Pancreas (tissue), 10 donors: ENCODE measurements around the gene PDZD4. TPM values are rescaled to one million over a fixed set of nuclear protein-coding genes. Genes with fewer than 3 reads are reported as not detected.
A peak's percentile ranks its signal among the peaks of the same experiment; 100 is the strongest.

Experiments
- ATAC-seq, 4 donors: fragments of 200-7000 bp; cut with Tn5 transposase; one replicate each; pipeline versions ENCODE4 v1.8.0 to v1.9.1; 2020; ENCODE audit warnings: mild to moderate bottlenecking in 4 of 4, moderate library complexity in 4 of 4
- DNase-seq, 6 donors: peaks; one replicate each; pipeline ENCODE4 v3.0.0-alpha.2; 2020
- FAIRE-seq: peaks from 2 replicates; lab custom pipeline; 2012; peaks lifted over from hg19 to GRCh38; lab: Jason Lieb, UNC
- H3K27ac ChIP-seq, 4 donors: fragments of 200-600 bp; sonication (generic); 1 replicate in 3 of 4; 2 replicates in 1 of 4; pipeline versions ENCODE4 v1.5.0 to v1.8.0; 2020
- H3K27me3 ChIP-seq, 4 donors: fragments of 200-600 bp; one replicate each; pipeline ENCODE4 v1.8.0; 2021
- H3K36me3 ChIP-seq, 3 donors: fragments of 200-600 bp; sonication (generic) in 1 of 3; one replicate each; pipeline versions ENCODE4 v1.5.0 to v1.8.0; 2020 to 2021
- H3K4me1 ChIP-seq, 3 donors: fragments of 200-600 bp; one replicate each; pipeline ENCODE4 v1.8.0; 2021
- H3K4me3 ChIP-seq, 4 donors: fragments of 200-600 bp; sonication (generic) in 2 of 4; one replicate each; pipeline versions ENCODE4 v1.5.0 to v1.8.0; 2020 to 2021
- H3K9me3 ChIP-seq, 4 donors: fragments of 200-600 bp; one replicate each; pipeline ENCODE4 v1.8.0; 2021
- CTCF ChIP-seq, 4 donors: fragments of 200-600 bp; sonication (generic) in 3 of 4; IDR thresholded peaks; one replicate each; pipeline versions ENCODE4 v1.5.0 to v1.8.0; 2021; ENCODE audit warnings: antibody characterized with exemption in 4 of 4
- WGBS, 2 donors: extraction: QIAGEN DNeasy Blood & Tissue Kit; methylation state at CpG; one replicate each; pipeline ENCODE4 v1.1.7; 2013; 5-methylcytosine and 5-hydroxymethylcytosine counted together
- intact Hi-C, 3 donors: fragments of 100-400 bp; cut with DNase I; formaldehyde crosslinking; loops; one replicate each; pipeline versions ENCODE4 v1.11.1 to v1.14.2; 2022
- polyA plus RNA-seq, 2 donors: library from polyadenylated mRNA; stranded (reverse); fragments of 200-250 nt; gene quantifications; one replicate each; pipeline ENCODE4 v1.2.3, GENCODE V29; 2013
- total RNA-seq, 6 donors: library from RNA; stranded (reverse); fragmentation: NEBNext Ultra II Directional in 4 of 6; extraction: Animal tissue kit (Norgen Biotek cat#: 25700) in 4 of 6; gene quantifications; one replicate each; pipeline versions ENCODE4 v1.2.1 to v1.2.4, GENCODE V29; 2021 to 2023
- donor health status: healthy with polysubstance abuse.
- donor health status: DM: no; HTN: no; CAD: no; lungs with moderate emphysema.
- donor health status: DM: no; HTN: no; CAD: no.
- donor health status: control.
- donor health status: control.
- donor health status: Bipolar disorder and iron deficiency.
- donor health status: DM: yes; HTN: yes; CAD: no.
- donor health status: DM: no; HTN: no; CAD: no.
- donor health status: DM: no; HTN: no; CAD: no.
- donor health status: DM: yes; HTN: yes; CAD: no.

PDZD4 gene
- total and polyA plus RNA-seq, 8 donors: 0.79 to 15.2 (median 1.6) TPM

GRCh38 chrX:153766871-153767673 lies 63.3 kb downstream of the PDZD4 start:
- FAIRE-seq (no peak), ATAC-seq (no peak), DNase-seq (peak in 4 of 6 donors; percentile 11 to 61 (median 44))
- Histone ChIP-seq H3K4me3 (no peak overlapping the region), H3K4me1 (no peaks in the 10 kb centered on the region), H3K27me3 (peaks cover 0 to 3% (median 0%) of the 10 kb centered on the region in 4 donors), H3K27ac (no peak overlapping the region), H3K9me3 (no peaks in the 10 kb centered on the region), H3K36me3 (no peaks in the 10 kb centered on the region)
- 85 to 88% methylated on average over 54 to 56 of the region's 56 CpGs for WGBS, 2 donors
- intact Hi-C loops: loop anchor here in 2 of 3 donors (5.0 to 10.0 kb wide), 2 partner anchors 185 to 188 kb away; no protein-coding TSS in a partner anchor
- TF ChIP-seq CTCF (IDR thresholded peaks at IDR 0.05): no peak

GRCh38 chrX:153766098-153766817 lies 64.1 kb downstream of the PDZD4 start:
- Histone ChIP-seq H3K4me1 (no peaks in the 10 kb centered on the region), H3K36me3 (no peaks in the 10 kb centered on the region), H3K4me3 (no peak overlapping the region), H3K27ac (no peak overlapping the region), H3K9me3 (no peaks in the 10 kb centered on the region), H3K27me3 (peaks cover 0 to 3% (median 0%) of the 10 kb centered on the region in 4 donors)
- no peak for FAIRE-seq
- ATAC-seq: peak in 1 of 4 donors; percentile 13
- WGBS, 2 donors: 72 to 84% methylated on average over 21 of the region's 21 CpGs
- TF ChIP-seq CTCF (IDR thresholded peaks at IDR 0.05): no peak
- DNase-seq: peak in 4 of 6 donors; percentile 7 to 66 (median 37)
- intact Hi-C loops: loop anchor here in 2 of 3 donors (5.0 to 10.0 kb wide), 2 partner anchors 186 to 189 kb away; no protein-coding TSS in a partner anchor

- peak in 5 of 6 donors; percentile 19 to 78 (median 46) for DNase-seq
Measured at GRCh38 chrX:153765138-153766079, 64.9 kb downstream of the PDZD4 start.

More at GRCh38 chrX:153765138-153766079, 64.9 kb downstream of the PDZD4 start:
- Histone ChIP-seq H3K9me3 (no peaks in the 10 kb centered on the region), H3K4me3 (no peak overlapping the region), H3K27me3 (peaks cover 0 to 3% (median 0%) of the 10 kb centered on the region in 4 donors), H3K4me1 (no peaks in the 10 kb centered on the region), H3K36me3 (no peaks in the 10 kb centered on the region), H3K27ac (peak overlapping the region in 3 of 4 donors; percentile 34 to 53 (median 37))
- intact Hi-C loops: loop anchor here in 2 of 3 donors (5.0 to 10.0 kb wide), 2 partner anchors 187 to 189 kb away; no protein-coding TSS in a partner anchor
- peak; percentile 19 to 60 (median 50) for ATAC-seq
- WGBS, 2 donors: 57 to 63% methylated on average over 26 to 27 of the region's 27 CpGs
- no peak for FAIRE-seq
- no peak for TF ChIP-seq CTCF (IDR thresholded peaks at IDR 0.05)
